Activated CD8-positive, alpha-beta memory T cell treated with anti-CD3 and anti-CD28 coated beads, Interleukin-2, amount 10 ng/mL, durations not matched to agents 7 days and 5 days (primary cell): ENCODE measurements around the gene OBP2B. TPM values are rescaled to one million over a fixed set of nuclear protein-coding genes. Genes with fewer than 3 reads are reported as not detected.
"Not testable (repeated sequence)": the region's sequence is repeated elsewhere in the genome, so short reads cannot be mapped to it uniquely, and the experiment has no call there.

ENCODE experiments used
- ATAC-seq: fragments of 150-1000 bp; cut with Tn5 transposase; one replicate; pipeline ENCODE4 v1.10.0; 2021; ENCODE audit warnings: moderate library complexity
- CTCF ChIA-PET: fragments of 350-600 bp; sonication (Branson Sonifier 250); formaldehyde crosslinking; loops from one replicate; lab custom pipeline; 2021; ENCODE audit warnings: antibody characterized with exemption; lab: Charles Lee
- DNase-seq: peaks from one replicate; pipeline ENCODE4 v3.0.0-alpha.2; 2020
- H3K27ac Mint-ChIP-seq: one replicate; pipeline ENCODE4 v1.8.0; 2021; ENCODE audit warnings: mild to moderate bottlenecking, mixed read lengths
- H3K27me3 Mint-ChIP-seq: one replicate; pipeline ENCODE4 v1.8.0; 2021; ENCODE audit warnings: mixed read lengths
- H3K36me3 Mint-ChIP-seq: one replicate; pipeline ENCODE4 v1.8.0; 2021; ENCODE audit warnings: mild to moderate bottlenecking, mixed read lengths
- H3K4me1 Mint-ChIP-seq: one replicate; pipeline ENCODE4 v1.8.0; 2021; ENCODE audit warnings: mixed read lengths
- H3K4me3 Mint-ChIP-seq: one replicate; pipeline ENCODE4 v1.8.0; 2021; ENCODE audit warnings: mild to moderate bottlenecking, moderate library complexity, mixed read lengths
- H3K9me3 Mint-ChIP-seq: one replicate; pipeline ENCODE4 v1.8.0; 2022; ENCODE audit warnings: low read depth, mixed read lengths
- total RNA-seq, 2 experiments: library from RNA; stranded (reverse); gene quantifications; one replicate each; pipeline ENCODE4 v1.2.3, GENCODE V29; 2021

The OBP2B gene
- total RNA-seq, 2 experiments from 2014 or later: not detected

- Mint-ChIP-seq H3K27me3 (peaks cover 32% of the 10 kb centered on the region), H3K4me3 (no peak overlapping the region), H3K9me3 (no peaks in the 10 kb centered on the region), H3K36me3 (no peaks in the 10 kb centered on the region), H3K4me1 (no peaks in the 10 kb centered on the region), H3K27ac (no peak overlapping the region)
- CTCF ChIA-PET: interaction anchor here (0.6 to 1.4 kb wide), 2 partner anchors 10 to 19 kb away, joined by 3 to 7 read pairs; no protein-coding TSS in a partner anchor
- DNase-seq (no peak), ATAC-seq (no peak)
Observed at GRCh38 chr9:133249337-133249736, 40.3 kb upstream of the OBP2B start.

- Mint-ChIP-seq H3K4me1 (no peaks in the 10 kb centered on the region), H3K9me3 (no peaks in the 10 kb centered on the region), H3K36me3 (no peaks in the 10 kb centered on the region), H3K27ac (no peak overlapping the region), H3K27me3 (peaks cover 36% of the 10 kb centered on the region), H3K4me3 (no peak overlapping the region)
- CTCF ChIA-PET: interaction anchor here (0.6 to 1.4 kb wide), 3 partner anchors 9 to 36 kb away, joined by 3 to 7 read pairs (median 3); no protein-coding TSS in a partner anchor
- no peak for DNase-seq
- no peak for ATAC-seq
Observed at GRCh38 chr9:133248726-133249295, 39.8 kb upstream of the OBP2B start.

GRCh38 chr9:133247632-133248031, 38.6 kb upstream of the OBP2B start:
- DNase-seq: no peak
- ATAC-seq: no peak
- CTCF ChIA-PET: no interaction called here
- no peak overlapping the region for H3K27ac Mint-ChIP-seq
- H3K4me1 Mint-ChIP-seq: no peaks in the 10 kb centered on the region
- no peaks in the 10 kb centered on the region for H3K9me3 Mint-ChIP-seq
- H3K27me3 Mint-ChIP-seq: peaks cover 34% of the 10 kb centered on the region
- H3K36me3 Mint-ChIP-seq: no peaks in the 10 kb centered on the region
- no peak overlapping the region for H3K4me3 Mint-ChIP-seq

GRCh38 chr9:133246991-133247390, 37.9 kb upstream of the OBP2B start:
- H3K36me3 Mint-ChIP-seq: no peaks in the 10 kb centered on the region
- ATAC-seq (no peak), DNase-seq (no peak)
- no peaks in the 10 kb centered on the region for H3K9me3 Mint-ChIP-seq
- no peak overlapping the region for H3K27ac Mint-ChIP-seq
- H3K27me3 Mint-ChIP-seq: peaks cover 38% of the 10 kb centered on the region
- CTCF ChIA-PET: interaction anchor here (0.8 to 1.0 kb wide), 2 partner anchors 9 to 41 kb away, joined by 3 read pairs; no protein-coding TSS in a partner anchor
- no peak overlapping the region for H3K4me3 Mint-ChIP-seq
- no peaks in the 10 kb centered on the region for H3K4me1 Mint-ChIP-seq

- Mint-ChIP-seq H3K4me1 (no peaks in the 10 kb centered on the region), H3K27ac (no peak overlapping the region), H3K9me3 (no peaks in the 10 kb centered on the region), H3K27me3 (peaks cover 39% of the 10 kb centered on the region), H3K4me3 (no peak overlapping the region), H3K36me3 (no peaks in the 10 kb centered on the region)
- DNase-seq: no peak
- no peak for ATAC-seq
- CTCF ChIA-PET: interaction anchor here (0.8 to 1.0 kb wide), 2 partner anchors 9 to 41 kb away, joined by 3 read pairs; no protein-coding TSS in a partner anchor
Observed at GRCh38 chr9:133246562-133246961, 37.5 kb upstream of the OBP2B start.

- peaks cover 6% of the 10 kb centered on the region for H3K4me1 Mint-ChIP-seq
- DNase-seq (no peak), ATAC-seq (no peak)
- H3K27ac Mint-ChIP-seq: no peak overlapping the region
- H3K36me3 Mint-ChIP-seq: no peaks in the 10 kb centered on the region
- no peak overlapping the region for H3K4me3 Mint-ChIP-seq
- H3K9me3 Mint-ChIP-seq: no peaks in the 10 kb centered on the region
- CTCF ChIA-PET: no interaction called here
- H3K27me3 Mint-ChIP-seq: peaks cover 35% of the 10 kb centered on the region
Observed at GRCh38 chr9:133242991-133243390, 33.9 kb upstream of the OBP2B start.

- Mint-ChIP-seq H3K27me3 (peaks cover 42% of the 10 kb centered on the region), H3K9me3 (no peaks in the 10 kb centered on the region), H3K36me3 (no peaks in the 10 kb centered on the region), H3K4me1 (peaks cover 6% of the 10 kb centered on the region), H3K27ac (no peak overlapping the region), H3K4me3 (no peak overlapping the region)
- CTCF ChIA-PET: no interaction called here
- no peak for ATAC-seq
- no peak for DNase-seq
Observed at GRCh38 chr9:133242241-133242640, 33.2 kb upstream of the OBP2B start.

GRCh38 chr9:133239533-133240090, 30.6 kb upstream of the OBP2B start:
- Mint-ChIP-seq H3K4me3 (no peak overlapping the region), H3K27me3 (peaks cover 32% of the 10 kb centered on the region), H3K27ac (no peak overlapping the region), H3K4me1 (peaks cover 6% of the 10 kb centered on the region), H3K9me3 (no peaks in the 10 kb centered on the region), H3K36me3 (no peaks in the 10 kb centered on the region)
- DNase-seq (no peak), ATAC-seq (no peak)
- CTCF ChIA-PET: interaction anchor here (0.8 to 3.0 kb wide), 14 partner anchors 9 to 247 kb away, joined by 3 to 10 read pairs (median 3); partner anchors contain the start of gene SURF6

GRCh38 chr9:133238851-133239532, 29.9 kb upstream of the OBP2B start:
- DNase-seq: peak; percentile 71
- Mint-ChIP-seq H3K4me1 (peaks cover 6% of the 10 kb centered on the region), H3K4me3 (no peak overlapping the region), H3K27me3 (peaks cover 29% of the 10 kb centered on the region), H3K36me3 (no peaks in the 10 kb centered on the region), H3K27ac (no peak overlapping the region), H3K9me3 (no peaks in the 10 kb centered on the region)
- peak; percentile 84 for ATAC-seq
- CTCF ChIA-PET: interaction anchor here (0.6 to 3.0 kb wide), 17 partner anchors 9 to 247 kb away, joined by 3 to 10 read pairs (median 3); partner anchors contain the start of gene SURF6

GRCh38 chr9:133238272-133238850, 29.3 kb upstream of the OBP2B start:
- H3K27ac Mint-ChIP-seq: no peak overlapping the region

GRCh38 chr9:133237035-133237731, 28.1 kb upstream of the OBP2B start:
- ATAC-seq: no peak
- CTCF ChIA-PET: interaction anchor here (0.6 to 1.3 kb wide), 2 partner anchors 10 to 52 kb away, joined by 3 read pairs; no protein-coding TSS in a partner anchor

More at GRCh38 chr9:133238272-133238850, 29.3 kb upstream of the OBP2B start:
- Mint-ChIP-seq H3K9me3 (no peaks in the 10 kb centered on the region), H3K4me1 (peaks cover 6% of the 10 kb centered on the region), H3K4me3 (no peak overlapping the region), H3K36me3 (no peaks in the 10 kb centered on the region), H3K27me3 (peaks cover 23% of the 10 kb centered on the region)
- peak; percentile 51 for DNase-seq
- CTCF ChIA-PET: interaction anchor here (0.6 to 3.0 kb wide), 14 partner anchors 8 to 204 kb away, joined by 3 to 10 read pairs (median 3); partner anchors contain the start of gene SURF6
- ATAC-seq: peak; percentile 71

GRCh38 chr9:133236291-133237034, 27.4 kb upstream of the OBP2B start:
- not testable (repeated sequence) for H3K4me3 Mint-ChIP-seq, H3K4me1 Mint-ChIP-seq, ATAC-seq, DNase-seq, H3K27ac Mint-ChIP-seq, H3K9me3 Mint-ChIP-seq, H3K36me3 Mint-ChIP-seq
- CTCF ChIA-PET: interaction anchor here (0.6 kb wide), 1 partner anchor 51 kb away, joined by 3 read pairs; no protein-coding TSS in a partner anchor
- H3K27me3 Mint-ChIP-seq: peaks cover 17% of the 10 kb centered on the region

More at GRCh38 chr9:133237035-133237731, 28.1 kb upstream of the OBP2B start:
- no peak for DNase-seq
- Mint-ChIP-seq H3K9me3 (no peaks in the 10 kb centered on the region), H3K4me3 (no peak overlapping the region), H3K36me3 (no peaks in the 10 kb centered on the region), H3K27me3 (peaks cover 20% of the 10 kb centered on the region), H3K27ac (no peak overlapping the region), H3K4me1 (peaks cover 6% of the 10 kb centered on the region)
